Measurements from ENCODE around the gene FGG. TPM values are rescaled to one million over a fixed set of nuclear protein-coding genes. Genes with fewer than 3 reads are reported as not detected.

The FGG gene
- not detected in 2 replicates for total RNA-seq (2014; rRNA removed; shearing (Covaris generic))

DNA sequence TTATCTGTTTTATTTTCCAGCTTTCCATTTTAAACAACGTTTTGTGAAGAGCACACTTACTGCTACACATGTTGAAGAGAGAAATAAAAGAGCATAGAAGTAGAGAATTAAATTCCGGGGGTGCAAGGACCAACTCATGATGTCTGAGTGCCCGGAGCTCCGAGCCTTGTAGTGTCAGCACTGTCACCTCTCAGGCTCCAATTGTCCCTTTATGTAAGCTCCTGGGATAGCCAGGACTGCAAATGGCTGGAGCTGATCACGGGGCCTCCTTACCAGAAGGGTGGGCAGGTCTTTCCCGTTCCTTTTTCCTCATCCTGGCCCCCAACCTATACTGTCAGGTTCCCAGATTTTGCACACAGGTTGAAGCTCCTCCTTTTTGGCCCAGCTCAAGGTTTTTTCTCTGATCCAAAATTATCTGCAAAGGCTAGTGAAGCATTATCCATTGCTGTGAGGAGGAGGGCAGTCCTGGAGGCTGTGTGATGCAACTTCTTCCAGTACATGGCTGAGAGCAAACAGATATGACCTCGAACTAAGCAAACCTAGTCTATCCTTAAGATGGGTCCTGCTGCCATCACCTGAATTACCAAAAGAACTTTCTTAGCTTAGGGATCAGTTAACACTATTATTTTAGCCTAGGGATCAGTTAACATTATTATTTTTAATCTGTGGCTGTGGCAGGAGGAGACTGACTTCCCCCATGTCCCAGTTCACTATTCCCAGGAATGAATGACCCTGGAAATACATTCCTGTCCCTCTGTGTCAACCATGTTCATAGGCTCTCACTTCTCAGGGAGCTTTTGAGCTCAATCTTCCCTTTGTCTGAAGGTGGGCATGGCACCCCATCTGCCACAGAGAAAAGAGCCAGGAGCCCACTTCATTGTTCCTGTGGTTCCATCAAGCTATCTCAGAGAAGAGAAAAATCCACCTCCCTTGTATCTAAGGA lies at the start of gene FGG:
Gene FGG (minus strand): TSS at position 185 of the 943 bp plus-strand sequence. CDS start 47 bp downstream, at position 138.
- no peak for DNase-seq (ENCODE audit: low read depth)

DNA sequence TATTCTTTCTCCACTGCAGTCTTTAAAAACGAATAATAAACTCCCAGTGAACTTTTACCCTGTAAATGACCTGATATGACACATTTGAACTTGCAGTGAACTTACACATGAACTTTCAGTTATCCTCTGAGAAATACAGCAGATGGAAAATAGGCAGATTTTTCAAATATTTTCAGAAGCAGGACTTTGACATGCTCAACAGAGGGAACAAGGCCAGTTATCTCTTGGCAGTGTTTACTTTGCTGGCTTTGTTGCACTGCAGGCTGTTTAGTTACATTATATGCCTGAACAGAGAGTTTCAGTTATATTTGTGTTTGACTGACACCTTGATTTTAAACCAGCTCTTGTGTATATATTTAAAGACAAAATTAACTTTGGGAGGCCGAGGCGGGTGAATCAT lies 47.6 kb upstream of the FGG start:
- DNase-seq (ENCODE audit: low read depth): no peak

- no peak for DNase-seq (ENCODE audit: low read depth)
Measured at GRCh38 chr4:154658680-154659405, 46.4 kb upstream of the FGG start.

GRCh38 chr4:154643493-154643892 lies 31.0 kb upstream of the FGG start:
- DNase-seq (ENCODE audit: low read depth): no peak

DNA sequence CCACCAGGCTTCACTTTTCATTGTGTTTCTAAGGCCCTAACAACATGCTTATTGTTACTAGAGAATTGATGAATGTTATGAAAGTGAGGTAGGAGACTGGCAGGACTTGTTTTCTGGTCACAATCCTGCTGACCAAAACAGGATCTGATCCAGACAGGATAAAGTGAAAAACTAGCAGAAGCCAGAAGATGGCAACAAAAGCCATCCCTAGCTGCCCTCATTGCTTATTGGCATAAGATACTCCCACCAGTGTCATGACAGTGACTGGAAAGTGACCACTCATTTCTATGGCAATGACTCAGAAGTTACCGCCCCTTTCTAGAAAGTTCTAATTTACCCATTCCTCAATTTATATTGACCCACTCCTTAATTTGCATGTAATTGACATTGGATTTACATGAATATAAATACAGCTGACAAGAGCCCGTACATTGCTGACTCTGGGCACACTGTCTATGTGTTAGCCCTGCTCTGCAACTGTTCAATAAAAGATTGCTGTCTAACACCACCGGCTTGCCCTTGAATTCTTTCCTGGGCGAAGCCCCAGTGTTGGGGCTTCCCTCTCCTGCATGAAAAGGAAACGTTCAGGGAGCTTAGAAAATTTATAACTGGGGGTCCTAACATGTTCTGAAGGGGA lies 30.0 kb upstream of the FGG start:
- DNase-seq (ENCODE audit: low read depth): no peak

DNA sequence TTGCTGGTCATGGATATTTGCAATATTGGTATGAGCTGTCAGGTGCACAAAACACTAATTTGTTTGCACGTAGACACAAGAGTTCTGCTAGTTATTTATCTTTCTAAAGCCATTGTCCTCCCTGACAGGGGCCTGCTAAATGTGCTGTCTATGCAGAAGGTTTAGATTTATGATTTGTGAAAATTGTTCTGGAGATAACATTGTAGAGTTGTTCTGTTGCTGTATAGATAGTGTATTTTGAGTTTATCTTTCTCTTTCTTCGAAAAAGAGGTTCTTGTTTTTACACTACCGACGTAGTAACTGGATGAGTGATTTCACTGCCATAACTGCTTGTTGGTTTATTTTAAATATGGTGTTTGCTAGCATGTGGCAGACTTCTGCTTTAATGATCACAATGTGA lies 28.5 kb upstream of the FGG start:
- no peak for DNase-seq (ENCODE audit: low read depth)

DNA sequence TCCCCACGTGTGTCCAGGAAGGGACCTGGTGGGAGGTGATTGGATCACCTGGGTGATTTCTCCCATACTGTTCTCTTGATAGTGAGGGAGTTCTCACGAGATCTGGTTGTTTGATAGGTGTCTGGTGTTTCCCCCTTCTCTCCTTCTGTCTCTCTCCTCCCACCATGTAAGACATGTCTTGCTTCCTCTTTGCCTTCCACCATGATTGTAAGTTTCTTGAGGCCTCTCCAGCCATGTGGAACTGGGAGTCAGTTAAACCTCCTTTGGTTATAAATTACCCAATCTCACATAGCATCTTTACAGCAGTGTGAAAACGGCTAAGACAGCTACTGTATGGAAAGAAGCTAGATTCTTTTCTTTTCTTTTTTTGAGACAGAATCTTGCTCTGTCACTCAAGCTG lies 21.6 kb upstream of the FGG start:
- DNase-seq (ENCODE audit: low read depth): no peak

- DNase-seq (ENCODE audit: low read depth): no peak
Measured at GRCh38 chr4:154631828-154632227, 19.4 kb upstream of the FGG start.

DNA sequence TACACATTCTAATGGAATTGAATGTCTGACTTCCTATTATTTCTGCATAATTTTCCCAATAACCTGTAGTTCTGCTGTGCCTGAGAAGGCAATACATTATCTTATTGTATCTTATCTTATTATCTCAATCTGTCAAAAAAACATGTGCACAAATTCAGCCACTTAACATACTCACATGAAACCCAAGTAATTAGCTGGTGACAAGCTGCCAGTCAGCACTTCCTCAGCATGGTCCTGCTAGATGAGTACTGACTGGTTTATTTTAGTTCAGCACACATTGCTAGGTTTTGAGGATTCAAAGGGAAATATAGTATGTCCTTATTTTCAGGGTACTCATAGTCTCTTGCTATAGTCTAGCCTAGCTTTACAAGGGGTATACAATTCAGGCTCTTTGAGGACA lies 17.9 kb upstream of the FGG start:
- DNase-seq (ENCODE audit: low read depth): no peak

GRCh38 chr4:154626793-154627484 lies 14.5 kb upstream of the FGG start:
- peak; percentile 65 for DNase-seq (ENCODE audit: low read depth)

GRCh38 chr4:154625971-154626370 lies 13.5 kb upstream of the FGG start:
- DNase-seq (ENCODE audit: low read depth): no peak

DNA sequence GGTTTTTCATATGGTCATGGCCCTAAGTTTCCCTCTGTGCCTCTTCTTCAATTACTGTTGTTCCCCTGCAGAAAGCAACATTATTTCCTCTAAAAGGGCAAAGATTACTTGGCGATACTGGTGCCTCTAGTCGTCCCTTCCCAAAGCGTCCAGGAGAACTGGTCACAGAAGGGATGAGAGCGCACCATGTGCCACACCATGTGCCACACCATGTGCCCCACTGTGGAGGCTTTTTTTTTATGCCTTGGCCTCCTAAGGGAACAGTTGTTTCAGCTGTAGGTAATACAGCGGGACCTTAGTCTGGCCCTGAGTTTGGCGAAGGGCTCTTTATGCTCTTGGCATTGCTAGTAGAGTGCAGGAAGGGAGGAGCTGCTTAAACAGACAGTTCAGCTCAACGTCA lies 11.5 kb upstream of the FGG start:
- DNase-seq (ENCODE audit: low read depth): no peak

- no peak for DNase-seq (ENCODE audit: low read depth)
Measured at GRCh38 chr4:154623436-154623835, 11.0 kb upstream of the FGG start.

- DNase-seq (ENCODE audit: low read depth): peak; percentile 15
Measured at GRCh38 chr4:154622598-154622997, 10.1 kb upstream of the FGG start.

- no peak for DNase-seq (ENCODE audit: low read depth)
Measured at GRCh38 chr4:154620111-154620510, 7.7 kb upstream of the FGG start.

DNA sequence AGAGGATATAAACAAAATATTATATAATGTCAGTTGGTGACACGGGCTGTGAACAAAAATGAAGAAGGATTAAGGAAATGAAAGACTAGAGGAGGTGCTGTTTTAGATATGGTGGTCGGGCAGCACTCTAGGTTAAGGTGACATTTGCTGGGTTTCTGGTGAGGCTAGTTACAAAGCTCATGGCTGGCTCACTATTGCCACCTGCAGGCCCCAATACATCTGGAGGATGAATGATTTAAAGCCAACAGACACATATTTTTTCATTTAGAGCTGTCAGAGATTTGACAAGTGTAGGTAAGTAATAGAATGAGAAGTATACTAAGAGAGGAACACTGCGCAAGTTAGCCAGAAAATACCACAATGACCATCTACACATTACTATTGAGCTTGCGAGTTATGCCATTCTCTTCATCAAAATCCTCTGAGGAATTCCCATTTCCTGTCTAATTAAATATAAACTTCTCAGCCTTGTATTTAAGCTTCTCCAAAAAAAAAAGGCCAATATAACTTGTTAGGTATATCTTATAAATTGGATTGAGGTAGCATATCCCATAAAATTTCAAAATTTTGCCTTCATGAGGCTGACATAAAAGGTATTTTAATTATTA lies 6.4 kb upstream of the FGG start:
- DNase-seq (ENCODE audit: low read depth): peak; percentile 27

DNA sequence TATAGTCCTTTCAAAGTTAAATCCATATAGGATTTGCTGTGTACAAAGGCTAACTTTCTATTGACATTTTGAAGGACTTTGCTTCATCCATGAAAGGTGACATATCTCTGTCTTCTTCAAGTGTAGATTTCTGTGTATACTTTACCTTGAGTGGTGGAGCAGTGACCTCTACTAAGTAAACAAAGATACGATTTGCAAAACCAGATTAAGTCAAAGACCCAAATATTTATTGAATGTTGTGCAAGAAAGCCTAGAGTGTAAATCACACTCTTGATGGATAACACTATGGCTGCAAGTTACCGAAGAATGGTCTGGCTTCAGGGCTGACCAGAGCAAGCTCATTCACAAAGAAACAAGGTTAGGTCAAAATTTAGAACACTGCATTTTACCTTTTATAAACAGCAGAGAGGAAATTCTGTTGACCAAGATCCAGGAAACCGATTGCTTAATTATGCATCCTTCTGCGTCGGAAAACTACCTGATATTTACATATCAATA lies 5.4 kb upstream of the FGG start:
- DNase-seq (ENCODE audit: low read depth): no peak

DNA sequence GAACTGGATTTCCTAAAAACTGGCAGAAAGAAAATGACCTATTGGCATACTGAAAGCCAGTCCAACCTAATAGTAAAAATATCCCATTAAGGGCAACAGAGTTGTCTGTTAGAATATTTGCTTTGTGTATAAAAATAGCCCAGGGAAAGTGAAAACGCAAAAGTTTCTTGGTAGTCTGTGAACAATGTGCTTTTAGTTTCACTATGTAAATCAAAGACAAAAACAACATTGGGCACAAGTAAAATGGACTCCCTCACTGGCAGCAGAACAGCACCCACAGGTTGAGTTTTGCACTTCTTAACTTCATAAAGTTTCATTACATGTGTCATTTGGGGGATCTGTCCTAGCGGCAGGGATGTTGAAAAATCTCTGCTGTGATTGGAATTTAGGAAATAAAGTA lies 4.3 kb upstream of the FGG start:
- DNase-seq (ENCODE audit: low read depth): no peak

DNA sequence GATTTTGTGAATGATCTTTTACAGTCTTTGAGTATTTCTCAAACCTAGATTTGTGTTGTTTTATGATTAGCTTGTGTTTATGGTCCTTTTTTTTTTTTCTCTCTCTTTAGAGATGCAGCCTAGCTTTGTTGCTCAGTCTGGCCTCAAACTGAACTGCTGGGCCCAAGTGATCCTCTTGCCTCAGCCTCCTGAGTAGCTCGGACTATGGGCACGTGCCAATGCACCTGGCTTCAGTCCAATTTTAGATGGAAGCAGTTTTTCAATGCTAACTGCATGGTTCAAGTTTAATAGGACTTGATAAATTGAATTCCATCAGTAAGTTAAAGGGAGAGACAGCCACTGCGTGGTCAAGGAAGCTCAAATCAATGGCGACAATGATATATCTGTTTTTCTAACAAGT lies 3.8 kb upstream of the FGG start:
- DNase-seq (ENCODE audit: low read depth): no peak

- no peak for DNase-seq (ENCODE audit: low read depth)
Measured at GRCh38 chr4:154615211-154615610, 2.8 kb upstream of the FGG start.

GRCh38 chr4:154614306-154614705 lies 1.9 kb upstream of the FGG start:
- no peak for DNase-seq (ENCODE audit: low read depth)

Measured in Daoy (cell line).